ENCODE measurements around the gene MRPS17.

The MRPS17 gene

DNA sequence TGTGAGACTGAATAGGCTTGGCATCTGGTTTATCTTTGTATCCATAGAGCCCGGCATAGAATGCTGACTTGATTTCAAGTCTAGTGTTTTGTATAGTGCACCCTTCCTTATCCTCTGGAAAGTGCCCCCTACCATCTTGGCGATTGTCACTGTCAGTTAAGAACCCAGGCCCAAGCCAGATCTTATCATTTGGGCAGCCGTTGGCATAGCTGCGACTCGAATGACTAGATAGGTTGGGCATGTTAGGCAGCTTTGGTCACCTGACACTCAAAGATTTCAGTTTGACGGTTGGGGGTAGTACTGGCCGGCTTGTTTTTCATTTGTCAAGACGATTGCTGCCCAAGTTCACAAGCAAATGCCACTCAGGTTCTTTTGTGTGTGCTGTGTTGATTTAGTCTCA lies 19.3 kb downstream of the MRPS17 start:
- no peak for DNase-seq (ENCODE audit: low read depth)

DNA sequence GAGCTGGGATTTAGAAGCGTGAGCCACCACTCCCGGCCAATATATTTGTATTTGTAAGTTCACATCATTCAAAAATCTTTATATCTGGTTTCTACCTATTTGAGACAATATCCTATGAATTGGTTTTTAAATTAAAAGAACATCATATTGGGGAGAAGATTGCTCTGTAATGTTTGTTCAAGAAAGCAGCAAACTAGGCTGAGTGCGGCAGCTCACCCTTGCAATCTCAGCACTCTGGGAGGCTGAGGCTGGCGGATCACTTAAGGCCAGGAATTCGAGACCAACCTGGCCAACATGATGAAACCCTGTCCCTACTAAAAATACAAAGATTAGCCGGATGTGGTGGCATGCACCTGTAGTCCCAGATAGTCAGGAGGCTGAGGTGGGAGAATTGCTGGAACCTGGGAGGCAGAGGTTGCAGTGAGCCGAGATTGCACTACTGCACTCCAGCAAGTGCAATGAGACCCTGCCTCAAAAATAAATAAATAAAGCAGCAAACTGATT lies 22.1 kb downstream of the MRPS17 start:
- DNase-seq (ENCODE audit: low read depth): no peak

DNA sequence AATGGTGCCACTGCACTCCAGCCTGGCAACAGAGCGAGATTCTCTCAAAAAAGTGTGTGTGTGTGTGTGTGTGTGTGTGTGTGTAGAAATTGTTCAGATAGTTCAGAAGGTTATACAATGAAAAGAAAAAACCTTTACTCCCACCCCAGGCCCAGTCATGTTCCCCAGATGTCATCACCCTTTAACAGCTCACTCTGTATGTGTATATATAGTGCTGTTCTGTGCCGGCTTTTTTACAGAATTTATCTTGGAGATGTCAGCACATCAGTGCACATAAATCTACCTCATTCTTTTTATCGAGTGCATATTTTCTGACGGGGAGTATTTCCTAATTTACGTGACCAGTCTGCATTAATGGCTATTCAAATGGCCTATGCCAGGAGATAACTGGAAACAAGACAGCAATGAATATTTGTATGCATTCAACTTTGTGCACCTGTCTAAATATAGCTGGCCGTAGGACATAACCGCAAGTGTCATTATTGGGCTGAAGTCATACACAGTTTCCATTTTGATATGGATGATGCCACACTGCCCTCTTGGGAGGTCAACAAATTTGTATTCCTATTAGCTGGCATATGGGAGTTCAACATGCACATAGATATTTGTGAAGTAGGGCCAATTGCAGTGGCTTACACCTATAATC lies 24.4 kb downstream of the MRPS17 start:
- DNase-seq (ENCODE audit: low read depth): no peak

DNA sequence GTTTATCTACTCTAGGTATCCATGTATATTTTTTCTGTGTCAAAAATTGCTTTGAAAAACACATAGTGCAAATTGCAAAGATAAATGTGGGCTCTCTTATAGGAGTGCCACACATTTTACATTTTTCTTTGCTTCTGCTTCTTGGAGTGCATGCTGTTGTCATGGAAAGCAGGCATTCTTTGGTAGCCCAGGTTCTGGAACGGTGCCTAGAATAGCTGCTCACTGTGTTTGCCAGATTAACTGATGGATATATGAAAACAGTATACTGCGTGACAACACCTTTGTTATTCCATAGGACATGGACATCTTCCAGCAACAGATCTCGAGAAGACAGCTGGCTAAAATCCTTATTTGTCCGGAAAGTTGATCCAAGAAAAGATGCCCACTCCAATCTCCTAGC lies 26.2 kb downstream of the MRPS17 start:
- no peak for DNase-seq (ENCODE audit: low read depth)

DNA sequence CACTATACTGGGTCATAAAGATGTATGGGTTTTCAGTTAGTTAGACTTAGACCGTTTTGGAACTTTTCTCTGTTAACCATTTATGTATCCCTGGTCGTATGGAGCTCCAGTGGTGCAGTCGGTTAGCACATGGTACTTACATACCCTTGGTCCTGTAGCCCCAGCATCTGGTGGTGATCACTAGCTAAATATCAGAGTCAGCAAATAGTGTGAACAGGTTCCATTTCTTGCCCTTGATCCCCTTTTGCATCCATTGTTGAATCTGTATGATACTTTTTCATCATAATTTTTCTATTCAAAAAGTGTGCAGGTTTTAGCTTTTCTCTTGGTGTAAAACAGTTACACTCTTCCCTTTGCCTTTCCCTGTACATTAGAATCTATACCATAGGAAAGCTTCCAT lies 28.6 kb downstream of the MRPS17 start:
- no peak for DNase-seq (ENCODE audit: low read depth)

DNA sequence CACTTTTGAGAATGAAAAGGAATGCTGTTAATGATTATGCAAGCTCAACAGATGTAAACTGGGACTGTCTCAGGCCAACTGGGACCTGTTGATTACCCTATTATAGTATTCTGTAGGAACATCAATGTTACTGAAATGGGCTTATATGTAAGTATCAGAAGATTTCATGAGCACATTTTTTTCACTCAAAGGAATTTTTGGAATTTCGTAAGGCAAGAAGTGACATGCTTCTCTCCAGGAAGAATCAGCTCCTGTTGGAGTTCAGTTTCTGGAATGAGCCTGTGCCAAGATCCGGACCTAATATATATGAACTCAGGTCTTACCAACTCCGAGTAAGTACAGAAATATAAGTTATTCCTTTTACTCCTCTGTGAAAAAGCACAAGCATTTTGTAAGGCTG lies 31.9 kb downstream of the MRPS17 start:
- DNase-seq (ENCODE audit: low read depth): no peak

DNA sequence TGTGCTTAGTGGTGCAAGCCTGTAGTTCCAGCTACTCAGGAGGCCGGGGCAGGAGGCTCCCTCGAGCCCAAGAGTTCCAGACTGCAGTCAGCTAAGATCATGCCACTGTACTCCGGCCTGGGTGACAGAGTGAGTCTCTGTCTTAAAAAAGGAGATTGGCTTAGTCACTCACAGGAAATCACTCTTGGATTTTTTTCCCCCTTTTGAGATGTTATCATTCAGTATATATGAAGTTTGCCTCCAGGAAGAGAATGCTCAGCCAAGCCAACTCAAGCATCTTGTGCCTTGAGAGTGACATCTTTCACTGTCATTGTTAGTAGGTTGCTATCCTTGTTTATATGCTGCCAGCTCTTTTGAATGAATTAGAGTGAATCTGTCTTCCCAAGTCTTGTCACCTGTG lies 40.7 kb downstream of the MRPS17 start:
- no peak for DNase-seq (ENCODE audit: low read depth)

DNA sequence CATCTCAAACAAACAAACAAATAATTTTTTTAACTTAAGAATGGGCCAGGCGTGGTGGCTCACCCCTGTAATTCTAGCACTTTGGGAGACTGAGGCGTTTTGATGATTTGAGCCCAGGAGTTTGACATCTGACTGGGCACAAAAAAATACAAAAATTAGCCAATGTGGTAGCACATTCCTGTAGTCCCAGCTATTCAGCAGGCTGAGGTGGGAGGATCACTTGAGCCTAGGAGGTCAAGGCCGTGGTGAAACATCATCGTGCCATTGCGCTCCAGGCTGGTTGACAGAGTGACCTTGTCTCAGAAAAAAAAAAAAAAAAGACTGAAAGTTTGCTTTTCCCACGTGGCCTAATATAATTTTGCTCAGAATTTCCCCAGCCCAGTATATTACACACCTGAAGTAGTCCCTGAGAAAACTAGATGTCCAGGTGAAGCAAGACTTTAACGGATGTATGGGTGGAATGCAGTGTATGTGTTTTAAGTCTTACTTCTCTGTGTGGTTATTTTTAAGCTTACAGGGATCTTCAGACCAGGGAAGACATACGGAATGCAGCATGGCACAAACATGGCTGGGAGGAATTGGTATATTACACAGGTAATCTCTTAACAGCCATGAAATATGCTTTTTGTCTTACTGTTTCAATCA lies 45.3 kb downstream of the MRPS17 start:
- no peak for DNase-seq (ENCODE audit: low read depth)

DNA sequence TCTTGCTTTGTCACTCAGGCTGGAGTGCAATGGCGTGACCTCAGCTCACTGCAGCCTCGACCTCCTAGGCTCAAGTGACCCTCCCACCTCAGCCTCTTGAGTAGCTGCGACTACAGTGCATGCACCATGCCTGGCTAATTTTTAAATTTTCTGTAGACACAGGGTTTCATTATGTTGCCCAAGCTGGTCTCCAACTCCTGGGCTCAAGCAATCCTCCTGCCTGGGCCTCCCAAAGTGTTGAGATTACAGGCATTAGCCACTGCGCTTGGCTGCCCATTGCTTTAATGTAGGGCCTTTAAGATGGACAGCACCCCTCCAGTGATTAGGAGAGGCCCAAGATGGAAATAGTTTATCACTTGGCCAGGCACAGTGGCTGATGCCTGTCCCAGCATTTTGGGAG lies 52.1 kb downstream of the MRPS17 start:
- no peak for DNase-seq (ENCODE audit: low read depth)
